NT2/D1 (cell line): ENCODE data around the gene IFNL3.

Source experiments
- SUZ12 ChIP-seq: IDR thresholded peaks from 2 replicates; pipeline ENCODE4 v1.6.1; 2011; ENCODE audit not compliant: insufficient read length, insufficient read depth; ENCODE audit errors: extremely low read depth
- YY1 ChIP-seq: IDR thresholded peaks from 2 replicates; pipeline ENCODE4 v1.6.1; 2011; ENCODE audit not compliant: insufficient read length, insufficient read depth
- ZNF274 ChIP-seq: IDR thresholded peaks from 2 replicates; pipeline ENCODE4 v1.6.1; 2011; ENCODE audit warnings: mild to moderate bottlenecking, low read depth, low read length

- TF ChIP-seq YY1 = no peak
- no peak for TF ChIP-seq ZNF274
- TF ChIP-seq SUZ12 = no peak
These were observed 12.4 kb upstream of the IFNL3 start for GRCh38 chr19:39257227-39257626.
